ENCODE data around the gene MIOX. TPM values are rescaled to one million over a fixed set of nuclear protein-coding genes. Genes with fewer than 3 reads are reported as not detected.

MIOX gene
- not detected in 2 replicates for total RNA-seq (2014; rRNA removed; shearing (Covaris generic))

DNA sequence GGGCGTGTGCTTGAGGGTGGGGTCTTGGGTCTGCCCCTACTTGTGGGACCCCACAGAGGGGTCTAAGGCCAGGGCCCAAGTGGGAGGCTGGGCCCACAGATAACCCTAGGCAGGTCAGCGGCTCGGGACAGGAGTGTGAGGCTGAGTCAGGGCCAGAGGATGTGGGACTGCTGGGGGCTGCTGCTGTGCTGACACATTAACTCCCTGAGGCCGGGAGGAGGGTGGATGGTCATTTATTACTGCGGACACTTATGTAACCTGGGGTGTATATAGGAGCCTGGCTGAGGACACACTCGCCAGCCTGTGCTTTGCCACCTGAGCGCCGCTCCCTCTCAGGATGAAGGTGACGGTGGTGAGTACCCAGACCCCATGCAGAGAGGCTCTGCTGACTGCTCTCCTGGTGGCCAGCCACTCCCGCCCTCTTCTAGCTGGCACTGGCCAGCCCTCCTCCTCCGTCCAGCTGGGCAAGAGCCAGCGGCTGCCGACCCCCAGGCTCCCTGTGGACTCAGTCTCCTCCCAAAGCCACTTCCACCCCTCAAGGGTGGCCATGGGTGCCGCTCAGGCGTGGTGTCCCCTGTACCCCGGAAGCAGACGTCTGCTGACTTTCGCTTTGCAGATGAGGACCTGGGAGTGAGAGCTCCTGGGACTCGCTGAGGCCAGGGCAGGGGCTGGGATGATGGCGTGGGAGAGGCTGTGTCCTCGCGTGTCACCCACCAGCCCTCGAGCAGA is at the start of gene MIOX:
MIOX (plus strand) TSS at position 299 of the 729 bp plus-strand sequence; CDS start at position 338, 39 bp downstream.
- peak; percentile 37 for DNase-seq (ENCODE audit: low spot score)

DNA sequence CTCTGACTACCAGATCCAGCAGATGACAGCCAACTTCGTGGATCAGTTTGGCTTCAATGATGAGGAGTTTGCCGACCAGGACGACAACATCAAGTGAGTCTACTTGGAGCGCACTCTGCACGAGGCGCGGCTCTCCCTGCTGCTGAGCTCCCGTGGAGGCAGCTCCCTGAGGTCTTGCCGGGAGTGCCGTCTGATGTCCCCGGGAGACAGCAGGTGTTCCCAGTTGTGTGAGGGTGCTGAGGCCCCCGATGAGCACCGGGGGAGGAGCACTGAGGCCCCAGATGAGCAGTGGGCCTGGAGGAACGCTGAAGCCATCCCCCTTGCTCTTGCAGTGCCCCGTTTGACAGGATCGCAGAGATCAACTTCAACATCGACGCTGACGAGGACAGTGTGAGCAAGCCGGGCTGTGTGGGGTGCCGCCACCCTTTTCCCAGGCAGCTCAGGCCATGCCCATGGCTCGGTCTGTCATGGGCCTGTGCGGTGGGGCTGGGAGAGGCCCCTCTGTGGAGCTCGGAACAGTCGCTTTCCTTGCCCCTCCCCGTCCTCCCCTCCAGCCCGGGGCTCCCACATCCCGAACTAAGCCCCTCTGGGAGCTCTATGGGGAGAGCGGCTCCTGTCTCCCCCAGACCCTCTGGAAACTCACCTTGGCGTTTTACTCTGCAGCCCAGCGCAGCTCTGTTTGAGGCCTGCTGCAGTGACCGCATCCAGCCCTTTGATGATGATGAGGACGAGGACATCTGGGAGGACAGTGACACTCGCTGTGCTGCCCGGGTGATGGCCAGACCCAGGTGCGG is 49.0 kb upstream of the MIOX start:
- DNase-seq (ENCODE audit: low spot score): no peak

DNA sequence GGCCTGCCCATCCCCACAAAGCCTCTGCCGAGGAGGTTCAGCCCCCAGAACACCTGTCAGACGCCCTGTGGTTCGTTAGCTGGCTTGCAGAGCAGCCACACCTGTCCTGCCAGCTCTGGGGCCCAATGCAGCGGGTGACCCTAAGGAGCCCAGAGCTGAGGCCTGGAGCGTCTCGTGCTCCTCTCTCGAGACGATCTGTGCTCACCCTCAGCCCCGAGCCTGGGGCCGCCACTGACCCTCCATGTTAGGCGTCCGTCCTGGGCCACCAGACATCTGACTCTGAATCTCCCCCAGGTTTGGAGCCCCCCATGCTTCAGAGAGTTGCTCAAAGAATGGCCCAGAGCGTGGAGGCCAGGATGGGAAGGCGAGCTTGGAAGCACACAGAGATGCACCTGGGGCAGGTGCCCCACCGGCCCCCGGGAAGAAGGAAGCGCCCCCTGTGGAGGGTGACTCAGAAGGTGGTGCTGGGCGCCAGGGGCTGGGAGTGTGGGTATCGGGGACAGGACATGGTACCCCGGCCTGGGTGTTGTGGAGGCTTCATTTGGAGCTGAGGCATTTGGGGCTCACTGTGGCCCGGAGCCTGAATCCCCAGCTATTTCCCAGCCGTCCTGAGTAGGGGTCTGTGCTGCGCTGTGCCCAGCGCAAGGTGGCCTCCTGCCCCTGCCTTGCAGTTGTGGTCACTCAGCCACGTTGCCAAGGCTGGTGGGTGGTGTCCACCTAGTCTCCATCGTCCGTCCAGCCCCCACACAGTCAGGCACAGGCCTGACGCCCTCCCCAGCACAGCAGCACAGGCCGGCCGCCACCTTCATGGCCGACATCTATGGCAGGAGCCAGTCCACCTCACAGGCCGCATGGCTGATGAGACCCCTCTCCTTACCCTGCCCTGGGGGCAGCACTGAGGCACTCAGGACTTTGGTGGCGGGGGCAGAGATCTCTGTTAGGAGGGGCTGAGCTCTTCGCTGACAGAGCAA is 48.1 kb upstream of the MIOX start:
- no peak for DNase-seq (ENCODE audit: low spot score)

DNA sequence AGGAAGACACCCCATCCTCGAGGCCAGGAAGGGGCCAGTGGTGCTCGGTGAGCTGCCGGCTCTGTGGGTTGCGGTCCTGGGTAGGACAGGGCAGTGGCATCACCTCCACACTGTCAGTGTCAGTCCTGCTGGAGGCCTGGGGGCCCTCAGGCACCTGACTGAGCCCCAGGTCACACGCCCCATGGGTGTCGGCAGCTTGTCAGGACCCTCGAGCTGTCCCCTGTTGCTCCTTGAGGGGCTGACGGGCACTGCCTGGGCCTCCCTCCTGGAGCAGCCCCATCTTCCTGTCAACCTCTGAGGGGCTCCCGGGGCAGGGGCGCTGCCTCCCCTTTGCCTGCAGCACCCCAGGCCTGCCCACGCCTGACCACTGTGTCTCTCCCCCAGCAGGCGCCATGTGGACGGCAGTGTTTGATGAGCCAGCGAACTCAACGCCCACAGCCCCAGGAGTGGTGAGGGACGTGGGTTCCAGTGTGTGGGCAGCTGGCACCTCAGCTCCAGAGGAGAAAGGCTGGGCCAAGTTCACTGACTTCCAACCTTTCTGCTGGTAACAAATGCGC is 47.3 kb upstream of the MIOX start:
- DNase-seq (ENCODE audit: low spot score): no peak

DNA sequence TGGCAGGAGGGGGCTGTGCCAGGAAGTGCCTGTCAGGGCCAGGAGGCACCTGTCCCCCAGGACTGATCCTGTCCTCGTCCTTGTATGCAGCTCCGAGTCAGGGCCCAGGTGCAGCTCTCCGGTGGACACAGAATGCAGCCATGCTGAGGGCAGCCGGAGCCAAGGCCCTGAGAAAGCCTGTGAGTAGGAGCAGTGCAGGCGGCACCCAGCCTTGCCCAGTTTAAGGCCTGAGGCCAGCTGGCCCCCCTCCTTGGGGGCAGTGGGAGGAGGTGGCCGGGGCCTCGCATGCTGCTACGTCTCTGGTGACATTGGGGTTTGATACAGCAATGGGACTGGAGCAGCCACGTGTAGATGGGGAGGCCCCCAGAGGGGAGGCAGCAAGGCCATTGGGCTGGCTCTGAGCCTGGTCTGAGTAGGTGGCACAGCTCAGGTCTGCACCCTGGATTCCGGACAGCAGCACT is 46.8 kb upstream of the MIOX start:
- no peak for DNase-seq (ENCODE audit: low spot score)

DNA sequence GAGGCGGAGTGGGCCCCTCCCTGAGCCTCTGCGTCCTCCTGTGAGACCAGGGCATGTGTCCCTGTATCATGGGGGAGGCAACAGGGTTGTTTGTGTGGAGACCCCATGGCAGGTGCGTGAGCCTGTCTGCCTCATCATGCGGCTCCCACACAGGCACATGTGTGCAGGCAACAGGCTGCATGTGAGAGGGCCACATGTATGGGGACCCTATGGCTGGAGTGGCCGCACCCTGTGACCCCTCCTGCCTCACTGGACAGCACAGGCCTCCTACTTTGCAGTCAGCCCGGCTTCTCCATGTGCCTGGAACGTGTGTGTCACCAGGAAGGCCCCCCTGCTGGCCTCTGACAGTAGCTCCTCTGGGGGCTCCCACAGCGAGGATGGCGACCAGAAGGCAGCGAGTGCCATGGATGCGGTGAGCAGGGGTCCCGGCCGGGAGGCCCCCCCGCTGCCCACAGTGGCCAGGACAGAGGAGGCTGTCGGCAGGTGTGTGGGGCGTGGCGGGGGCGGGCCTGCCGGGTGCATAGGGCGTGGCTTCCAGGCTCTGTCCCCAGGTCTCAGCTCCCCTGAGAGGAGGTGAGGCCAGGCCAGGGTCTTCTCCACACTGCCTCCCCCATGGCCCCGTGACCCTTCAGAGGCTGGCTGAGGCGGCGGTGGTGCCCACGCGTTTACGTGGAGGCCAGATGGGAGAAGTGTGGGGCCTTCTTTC is 46.0 kb upstream of the MIOX start:
- no peak for DNase-seq (ENCODE audit: low spot score)

DNA sequence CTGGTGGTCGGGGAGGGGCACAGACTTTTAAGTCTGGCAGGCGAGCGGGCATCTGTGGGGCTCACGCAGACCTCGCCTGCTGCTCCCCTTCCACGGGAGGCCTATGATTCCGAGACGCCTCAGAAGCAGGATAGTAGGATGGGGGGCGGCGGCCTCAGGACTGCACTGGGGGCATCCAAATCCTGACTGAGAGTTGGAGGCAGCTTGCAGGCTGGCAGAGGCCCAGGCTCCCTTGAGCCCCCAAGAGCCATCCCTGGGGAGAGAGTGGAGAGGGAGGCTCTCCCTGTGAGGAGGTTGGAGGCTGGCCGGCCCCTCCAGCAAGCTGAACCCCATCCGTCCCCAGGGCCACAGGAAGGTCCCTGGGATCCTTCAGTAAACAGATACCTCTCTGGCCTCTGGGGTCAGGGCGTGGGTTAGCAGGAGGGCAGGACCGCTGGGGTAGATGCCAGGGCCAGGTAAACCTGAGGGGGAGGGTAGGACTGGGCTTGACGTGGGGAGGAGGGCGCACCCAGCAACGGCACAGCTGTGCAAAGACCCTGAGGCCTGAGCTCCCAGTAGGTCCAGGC is 45.1 kb upstream of the MIOX start:
- DNase-seq (ENCODE audit: low spot score): no peak

DNA sequence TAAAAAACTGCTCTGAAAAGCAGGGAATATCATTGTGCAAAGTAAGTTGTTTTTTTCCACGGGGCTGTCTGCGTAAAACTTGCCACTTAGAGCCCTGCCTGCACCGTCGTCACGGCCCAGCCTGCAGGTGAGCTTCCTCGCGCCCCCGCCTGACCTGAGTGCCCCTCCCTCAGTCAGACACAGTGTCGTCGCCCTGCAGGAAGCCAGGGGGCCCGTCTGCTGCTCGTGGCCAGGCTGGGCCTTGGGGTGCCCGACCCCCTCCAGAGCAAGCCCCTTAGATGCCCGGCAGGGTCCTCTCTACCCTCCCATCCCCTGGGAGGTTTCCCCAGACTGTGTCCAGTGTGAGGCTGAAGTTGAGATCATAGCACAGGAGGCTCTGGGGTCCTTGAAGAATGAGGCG is 43.5 kb upstream of the MIOX start:
- DNase-seq (ENCODE audit: low spot score): no peak

DNA sequence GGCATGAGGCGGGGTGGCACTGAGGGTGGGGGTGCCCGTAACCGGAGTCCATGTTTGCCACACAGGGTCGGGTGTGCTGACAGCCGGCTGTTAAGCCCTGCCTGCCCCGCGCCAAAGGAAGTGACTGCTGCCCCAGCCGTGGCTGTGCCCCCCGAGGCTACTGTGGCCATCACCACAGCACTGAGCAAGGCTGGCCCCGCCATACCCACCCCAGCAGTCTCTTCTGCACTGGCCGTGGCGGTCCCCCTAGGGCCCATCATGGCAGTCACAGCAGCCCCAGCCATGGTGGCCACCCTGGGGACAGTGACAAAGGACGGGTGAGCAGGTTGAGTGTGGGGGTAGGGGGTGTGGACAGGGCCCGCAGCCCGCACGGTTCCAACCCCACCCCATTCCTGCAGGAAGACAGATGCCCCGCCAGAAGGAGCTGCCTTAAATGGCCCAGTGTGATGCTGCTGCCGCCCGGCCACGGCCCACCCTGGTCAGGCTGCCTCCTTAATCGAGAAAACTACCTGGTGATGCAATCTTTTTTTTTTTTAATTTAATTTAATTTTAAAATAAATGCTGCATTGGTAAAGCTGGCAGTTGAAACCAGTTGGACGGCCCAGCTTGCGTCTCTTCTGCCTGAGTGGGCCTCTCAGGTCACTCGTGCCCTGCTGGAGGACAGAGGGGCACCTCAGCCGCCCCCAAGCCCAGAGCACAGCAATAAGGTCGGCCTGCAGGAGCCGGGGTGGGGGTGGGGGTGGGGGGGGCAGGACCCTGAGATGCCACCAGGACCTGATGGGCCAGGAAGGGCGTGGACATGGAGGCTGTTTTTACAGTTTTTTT is 42.6 kb upstream of the MIOX start:
- no peak for DNase-seq (ENCODE audit: low spot score)

DNA sequence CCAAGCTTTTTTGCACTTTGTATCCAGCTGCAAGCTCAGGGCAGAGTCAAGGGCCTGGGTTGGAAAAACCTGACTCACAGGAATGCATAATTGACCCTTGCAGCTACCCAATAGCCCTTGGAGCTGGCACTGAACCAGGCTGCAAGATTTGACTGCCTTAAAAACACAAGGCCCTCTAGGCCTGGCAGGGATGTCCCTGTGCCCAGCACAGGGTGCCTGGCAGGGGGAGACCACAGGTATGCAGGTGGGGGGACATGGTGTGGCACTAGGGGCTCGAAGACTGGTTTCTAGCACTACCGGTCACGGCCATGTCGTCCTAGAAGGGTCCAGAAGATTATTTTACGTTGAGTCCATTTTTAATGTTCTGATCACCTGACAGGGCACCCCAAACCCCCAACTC is 42.0 kb upstream of the MIOX start:
- DNase-seq (ENCODE audit: low spot score): peak; percentile 62

DNA sequence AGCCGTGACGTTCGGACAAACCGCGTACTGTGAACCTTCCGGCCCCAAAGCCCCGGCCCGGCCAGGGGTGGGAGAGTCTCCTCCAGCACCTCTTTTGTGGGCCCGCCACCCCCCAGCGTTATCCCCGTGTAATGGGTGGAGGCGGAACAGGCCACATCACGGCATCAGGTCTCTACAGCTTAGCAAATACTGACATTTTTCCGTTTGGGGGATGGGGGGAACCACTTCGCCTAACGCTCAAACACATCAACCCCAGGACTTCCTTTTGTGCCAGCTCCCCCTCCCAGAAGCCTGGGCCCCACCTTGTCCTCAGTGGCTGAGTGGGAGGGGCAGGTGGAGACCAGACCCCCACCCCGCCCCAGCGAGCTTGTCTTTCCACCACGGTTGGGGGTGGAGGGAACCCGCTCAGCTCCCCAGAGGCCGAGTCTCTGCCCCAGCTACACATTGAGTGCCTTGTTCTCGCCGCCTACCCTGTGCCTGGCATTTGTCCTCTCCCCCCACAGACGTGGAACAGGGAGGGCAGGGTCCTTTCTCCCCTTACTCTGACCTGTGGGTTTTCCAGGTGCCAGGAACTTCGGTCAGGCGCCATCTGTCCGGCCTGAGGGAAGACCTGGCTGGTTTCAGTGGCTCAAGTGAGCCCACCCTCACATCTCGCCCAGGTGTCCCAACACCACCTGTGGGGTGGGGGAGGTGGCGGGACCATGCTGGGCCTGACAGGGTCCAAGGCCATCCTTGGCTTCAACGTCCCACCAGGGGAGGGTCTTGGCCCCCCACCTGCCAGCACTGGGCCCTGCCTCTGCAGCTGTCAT is 41.4 kb upstream of the MIOX start:
- no peak for DNase-seq (ENCODE audit: low spot score)

DNA sequence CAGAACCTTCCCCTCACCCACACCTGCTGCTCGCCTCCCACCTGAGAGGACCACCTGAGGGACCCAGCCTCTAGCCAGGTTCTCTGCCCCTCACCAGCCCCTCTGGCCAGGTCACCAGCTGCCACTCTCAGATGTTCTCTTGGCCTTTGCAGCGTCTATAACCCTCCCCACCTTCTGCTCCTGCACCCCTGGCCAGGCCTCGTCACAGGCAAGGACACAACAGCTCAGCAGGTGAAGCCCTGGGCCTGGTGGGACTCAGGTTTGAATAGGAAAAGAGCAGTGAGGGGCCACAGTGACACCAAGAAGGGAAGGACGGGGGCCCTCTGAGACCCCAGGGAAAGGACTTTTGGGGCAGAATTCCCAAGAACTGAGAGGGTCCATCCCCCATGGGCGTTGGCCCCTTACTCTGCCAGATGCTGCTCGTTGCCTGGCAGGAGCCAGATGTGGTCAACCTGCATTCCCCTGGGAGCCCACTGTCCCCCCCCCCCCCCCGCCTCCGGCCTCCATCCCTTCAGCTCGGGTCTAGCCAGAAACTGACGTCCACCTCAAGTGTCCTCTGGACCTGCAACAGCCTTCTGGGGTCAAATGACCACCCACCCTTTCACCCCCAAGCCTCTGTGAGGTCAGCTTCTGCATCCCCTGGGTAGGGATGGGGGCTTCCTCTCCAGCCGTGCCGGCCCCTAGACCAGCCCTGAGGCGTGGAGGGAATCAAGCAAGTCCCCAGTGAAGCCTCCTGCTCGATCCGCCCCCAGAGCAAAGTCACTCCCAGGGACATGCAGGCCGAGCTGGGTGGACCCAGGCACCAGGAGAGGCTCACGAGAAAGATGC is 40.6 kb upstream of the MIOX start:
- no peak for DNase-seq (ENCODE audit: low spot score)

DNA sequence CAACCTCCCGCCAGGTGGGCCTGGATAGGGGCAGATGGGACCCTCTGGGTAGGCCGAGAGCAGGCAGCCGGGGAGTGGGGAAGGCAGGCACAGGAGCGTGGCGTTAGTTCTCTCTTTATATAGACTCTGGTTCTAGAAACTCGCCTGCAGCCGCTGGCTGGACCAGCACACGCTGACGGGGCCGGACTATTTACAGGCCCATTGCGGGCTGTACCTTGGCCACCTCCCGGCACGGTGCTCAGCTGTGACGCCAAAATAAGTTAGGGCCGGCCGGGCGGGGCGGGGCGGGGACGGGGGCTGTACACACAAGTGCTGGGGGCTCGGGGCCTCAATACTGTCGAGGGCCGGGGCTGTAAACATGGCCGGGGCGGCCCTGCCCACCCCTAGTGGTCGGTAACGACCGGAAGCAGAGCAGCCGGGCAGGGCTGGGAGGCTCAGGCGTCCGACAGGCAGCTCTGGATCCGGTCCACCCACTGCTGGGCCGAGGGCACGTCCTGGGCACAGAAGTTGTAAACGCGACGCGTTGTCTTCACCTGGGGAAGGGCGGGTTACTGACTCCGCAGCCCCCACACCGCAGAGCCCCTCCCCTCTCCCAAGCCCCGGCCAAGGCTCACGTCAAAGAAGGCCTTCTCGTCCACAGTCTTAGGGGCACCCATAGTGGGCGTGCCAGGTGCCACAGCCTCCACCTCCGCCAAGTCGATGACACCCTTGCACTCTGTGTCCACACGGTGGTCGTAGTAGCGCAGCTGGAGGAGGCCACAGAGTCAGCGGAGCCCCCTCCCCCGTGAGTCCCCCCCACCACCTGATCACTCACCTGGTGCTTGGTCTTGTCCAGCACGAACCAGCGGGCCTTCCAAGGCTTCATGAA is 39.7 kb upstream of the MIOX start:
- DNase-seq (ENCODE audit: low spot score): no peak

DNA sequence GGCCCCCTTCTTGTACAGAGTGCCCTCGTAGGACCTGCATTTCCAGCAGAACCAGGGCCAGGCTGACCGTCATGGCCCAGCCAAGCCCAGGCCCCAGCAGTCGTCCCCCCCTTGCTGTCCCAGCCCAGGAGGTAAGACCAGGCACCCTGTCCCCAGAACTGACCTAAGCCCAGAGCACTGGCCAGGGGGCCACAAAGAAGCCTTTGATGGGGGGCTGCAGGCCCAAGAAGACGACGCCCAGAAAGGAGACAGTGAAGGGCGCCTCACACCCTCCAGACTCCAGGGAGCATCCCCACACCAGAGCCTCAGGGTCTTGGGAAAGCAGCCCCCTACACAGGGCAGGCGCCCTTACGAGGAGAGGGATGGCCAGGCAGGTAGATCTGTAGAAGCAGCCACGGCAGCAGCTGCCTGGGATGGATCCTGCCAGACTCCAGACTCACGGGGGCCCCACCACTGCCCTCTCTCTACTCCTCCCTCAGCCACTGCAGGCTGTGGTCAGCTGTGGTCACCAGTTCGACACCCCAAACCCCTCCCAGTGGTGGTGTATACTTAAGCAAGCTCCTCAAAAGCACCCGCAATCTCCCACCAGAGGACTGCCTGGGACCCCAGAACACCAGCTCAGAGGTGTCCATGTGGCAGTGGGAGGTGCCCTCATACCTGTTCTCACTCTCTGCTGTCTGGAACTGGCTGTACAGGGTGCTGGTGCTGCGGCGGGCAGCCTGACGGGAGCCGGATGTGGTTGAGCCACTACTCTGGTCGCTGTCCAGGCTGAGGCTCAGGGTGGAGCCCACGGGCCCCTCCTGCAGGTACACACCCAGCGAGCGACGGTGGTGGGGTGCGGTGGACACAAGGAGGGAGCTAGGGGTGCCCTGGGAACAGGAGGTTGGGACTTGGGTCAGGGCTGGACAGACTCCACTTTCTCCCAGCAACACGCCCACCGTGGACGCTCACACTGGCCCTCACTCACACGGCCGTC is 38.8 kb upstream of the MIOX start:
- DNase-seq (ENCODE audit: low spot score): no peak

DNA sequence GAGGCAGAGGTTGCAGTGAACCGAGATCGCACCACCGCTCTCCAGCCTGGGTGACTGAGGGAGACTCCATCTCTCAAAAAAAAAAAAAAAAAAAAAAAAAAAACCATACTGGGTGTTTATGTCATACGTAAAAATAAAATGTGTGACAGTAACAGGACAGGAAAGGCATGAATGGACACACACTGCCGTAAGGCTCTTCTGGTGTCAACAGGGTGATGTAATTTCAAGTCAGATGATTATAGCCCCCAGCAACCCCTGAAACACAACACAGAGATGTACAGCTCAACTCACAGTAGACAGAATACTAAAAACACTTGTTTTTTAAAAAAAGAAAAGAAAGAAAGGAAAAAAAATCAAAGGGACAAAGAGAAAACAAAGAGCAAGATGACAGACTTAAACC is 34.0 kb upstream of the MIOX start:
- no peak for DNase-seq (ENCODE audit: low spot score)
